ENCODE data around the gene FGF11. TPM values are rescaled to one million over a fixed set of nuclear protein-coding genes. Genes with fewer than 3 reads are reported as not detected.
"Not testable (repeated sequence)": the region's sequence is repeated elsewhere in the genome, so short reads cannot be mapped to it uniquely, and the experiment has no call there.

FGF11 gene
- total RNA-seq, 2 experiments from 2014 or later, result 25.4 to 28.5 TPM

DNA sequence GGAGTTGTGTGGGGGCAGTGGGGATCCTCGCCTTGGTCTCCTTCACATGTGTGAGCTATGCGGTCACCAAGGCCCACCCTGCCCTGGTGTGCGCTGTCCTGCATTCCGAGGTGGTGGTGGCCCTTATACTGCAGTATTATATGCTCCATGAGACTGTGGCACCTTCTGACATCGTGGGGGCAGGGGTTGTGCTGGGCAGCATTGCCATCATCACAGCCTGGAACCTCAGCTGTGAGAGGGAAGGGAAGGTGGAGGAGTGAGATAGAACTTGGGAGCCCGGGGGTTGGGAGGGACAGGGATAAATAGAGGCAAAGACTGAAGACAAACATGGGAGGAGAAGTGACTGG lies 43.4 kb downstream of the FGF11 start:
- H3K27ac Mint-ChIP-seq, result peak overlapping the region; percentile 99
- H3K27me3 Mint-ChIP-seq; DNase-seq; ATAC-seq (ENCODE audit: low read depth); H3K9me3 Mint-ChIP-seq: not testable (repeated sequence)
- peak overlapping the region; percentile 94 for H3K4me3 Mint-ChIP-seq
- peaks cover 27% of the 10 kb centered on the region for H3K36me3 Mint-ChIP-seq
- POLR2A ChIA-PET, result interaction anchor here (2.2 to 6.6 kb wide), 6 partner anchors 21 to 204 kb away, joined by 15 to 65 read pairs (median 53); partner anchors contain the start of genes ACAP1, CHRNB1, FGF11 and TMEM102
- H3K4me1 Mint-ChIP-seq, result peaks cover 48% of the 10 kb centered on the region

- Mint-ChIP-seq H3K4me3 (peak overlapping the region; percentile 94), H3K27me3 (no peaks in the 10 kb centered on the region), H3K4me1 (peaks cover 44% of the 10 kb centered on the region), H3K9me3 (no peaks in the 10 kb centered on the region), H3K36me3 (peaks cover 20% of the 10 kb centered on the region), H3K27ac (peak overlapping the region; percentile 99)
- ATAC-seq (ENCODE audit: low read depth) (peak; percentile 49), DNase-seq (peak; percentile 92)
- POLR2A ChIA-PET, result interaction anchor here (0.5 to 6.6 kb wide), 23 partner anchors 6 to 801 kb away, joined by 3 to 65 read pairs (median 8); partner anchors contain the start of genes ACAP1, CHRNB1, FGF11 and FXR2
Measured at GRCh38 chr17:7483255-7484066, 44.1 kb downstream of the FGF11 start.

- DNase-seq (peak; percentile 99), ATAC-seq (ENCODE audit: low read depth) (peak; percentile 69)
- POLR2A ChIA-PET, result interaction anchor here (0.5 to 6.6 kb wide), 29 partner anchors 7 to 800 kb away, joined by 3 to 65 read pairs (median 6); partner anchors contain the start of genes ACAP1, CD68, CHRNB1 and FGF11
- H3K27ac Mint-ChIP-seq, result peak within 1 kb of the TSS; percentile 99
- peak within 1 kb of the TSS; percentile 94 for H3K4me3 Mint-ChIP-seq
- H3K27me3 Mint-ChIP-seq, result no peaks in the 10 kb centered on the region
- H3K36me3 Mint-ChIP-seq, result peaks cover 21% of the 10 kb centered on the region
- H3K4me1 Mint-ChIP-seq, result peaks cover 47% of the 10 kb centered on the region
- H3K9me3 Mint-ChIP-seq, result no peaks in the 10 kb centered on the region
Measured at GRCh38 chr17:7484067-7484918, 45.0 kb downstream of the FGF11 start, which contains the start of gene POLR2A. TSS of gene POLR2A (plus strand) at chr17:7484366.

DNA sequence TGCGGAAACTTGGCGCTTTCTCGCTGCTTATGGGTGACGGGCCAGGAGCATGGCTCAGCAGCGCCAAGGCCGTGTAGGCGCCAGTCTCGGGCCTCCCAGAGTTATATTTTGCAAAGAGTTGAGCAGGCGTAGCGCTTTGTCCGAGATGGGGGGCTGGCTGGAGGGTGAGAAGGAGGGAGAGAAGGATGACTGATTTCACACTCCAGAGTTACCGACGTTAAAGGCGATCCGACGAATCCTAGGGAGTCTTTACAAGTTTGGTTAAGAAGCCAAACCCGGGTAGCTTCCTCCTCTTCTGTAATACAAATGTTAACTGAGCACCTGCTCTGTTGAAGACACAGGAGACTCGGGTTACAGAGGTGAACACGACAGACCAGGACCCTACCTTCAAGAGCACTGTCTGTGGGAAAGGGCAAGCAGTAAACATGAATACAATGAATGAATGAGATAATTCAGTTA lies 45.6 kb downstream of the FGF11 start:
- Mint-ChIP-seq H3K27me3 (no peaks in the 10 kb centered on the region), H3K27ac (peak overlapping the region; percentile 99), H3K4me1 (peaks cover 50% of the 10 kb centered on the region), H3K4me3 (peak overlapping the region; percentile 94), H3K9me3 (no peaks in the 10 kb centered on the region), H3K36me3 (peaks cover 21% of the 10 kb centered on the region)
- POLR2A ChIA-PET, result interaction anchor here (0.6 to 6.6 kb wide), 25 partner anchors 7 to 228 kb away, joined by 3 to 65 read pairs (median 7); partner anchors contain the start of genes ACAP1, CD68, CHRNB1 and FGF11
- ATAC-seq (ENCODE audit: low read depth), result no peak
- DNase-seq, result no peak

DNA sequence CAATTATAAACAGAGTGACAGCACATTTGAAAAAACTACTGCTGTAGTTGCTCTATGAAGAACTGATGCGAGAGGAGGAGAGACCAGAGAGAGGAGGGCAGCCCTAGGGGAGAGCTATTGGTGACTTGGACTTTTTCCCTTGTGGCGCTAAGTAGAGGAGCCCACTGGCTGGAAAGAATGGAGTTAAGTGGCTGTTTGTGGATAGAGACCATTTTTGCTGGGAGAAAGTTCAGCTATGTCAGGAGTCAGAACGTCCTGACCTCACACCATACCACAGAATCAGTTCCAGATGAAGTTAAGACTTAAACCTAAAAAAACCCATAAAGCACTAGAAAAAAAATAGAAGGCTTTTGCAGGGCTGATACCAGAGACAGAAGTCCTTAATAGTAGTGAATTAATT lies 46.9 kb downstream of the FGF11 start:
- peak overlapping the region; percentile 94 for H3K4me3 Mint-ChIP-seq
- H3K27ac Mint-ChIP-seq, result peak overlapping the region; percentile 65
- no peak for DNase-seq
- H3K27me3 Mint-ChIP-seq, result no peaks in the 10 kb centered on the region
- peaks cover 25% of the 10 kb centered on the region for H3K36me3 Mint-ChIP-seq
- H3K4me1 Mint-ChIP-seq, result peaks cover 53% of the 10 kb centered on the region
- no peaks in the 10 kb centered on the region for H3K9me3 Mint-ChIP-seq
- POLR2A ChIA-PET, result interaction anchor here (0.6 to 6.6 kb wide), 14 partner anchors 9 to 200 kb away, joined by 3 to 65 read pairs (median 10); partner anchors contain the start of genes ACAP1, CHRNB1, FGF11 and TMEM102
- ATAC-seq (ENCODE audit: low read depth), result no peak

GRCh38 chr17:7490144-7490543 lies 50.8 kb downstream of the FGF11 start:
- POLR2A ChIA-PET, result interaction anchor here (0.7 to 1.3 kb wide), 3 partner anchors 14 to 124 kb away, joined by 3 to 4 read pairs (median 4); partner anchors contain the start of gene FXR2

DNA sequence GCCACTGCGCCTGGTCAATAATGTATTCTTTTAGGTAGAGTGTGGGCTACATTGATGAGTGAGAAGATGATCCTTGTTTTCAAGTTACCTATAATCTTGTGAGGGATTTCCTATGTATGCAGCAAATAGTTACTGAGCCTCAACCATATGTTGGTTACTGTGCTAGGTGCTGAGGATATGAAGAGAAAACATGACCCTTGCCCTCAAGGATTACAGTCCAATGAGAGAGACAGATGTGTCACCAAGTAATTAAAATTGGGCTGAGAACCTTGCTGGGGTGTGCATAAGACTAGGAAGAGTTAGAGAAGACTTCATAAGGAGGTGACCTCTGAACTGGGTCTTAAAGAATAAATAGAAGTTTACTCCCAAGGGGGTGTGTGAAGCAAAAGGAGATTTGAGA lies 52.3 kb downstream of the FGF11 start:
- H3K27ac Mint-ChIP-seq, result no peak overlapping the region
- no peak overlapping the region for H3K4me3 Mint-ChIP-seq
- no peak for DNase-seq
- peaks cover 35% of the 10 kb centered on the region for H3K36me3 Mint-ChIP-seq
- no peaks in the 10 kb centered on the region for H3K27me3 Mint-ChIP-seq
- POLR2A ChIA-PET, result no interaction called here
- no peaks in the 10 kb centered on the region for H3K9me3 Mint-ChIP-seq
- ATAC-seq (ENCODE audit: low read depth), result no peak
- peaks cover 50% of the 10 kb centered on the region for H3K4me1 Mint-ChIP-seq

More at GRCh38 chr17:7490144-7490543, 50.8 kb downstream of the FGF11 start:
- Mint-ChIP-seq H3K36me3 (peaks cover 35% of the 10 kb centered on the region), H3K27ac (peak overlapping the region; percentile 9), H3K27me3 (no peaks in the 10 kb centered on the region), H3K9me3 (no peaks in the 10 kb centered on the region), H3K4me1 (peaks cover 57% of the 10 kb centered on the region), H3K4me3 (no peak overlapping the region)
- DNase-seq, result no peak
- ATAC-seq (ENCODE audit: low read depth), result no peak

GRCh38 chr17:7493941-7494340 lies 54.6 kb downstream of the FGF11 start:
- no peak for ATAC-seq (ENCODE audit: low read depth)
- Mint-ChIP-seq H3K27me3 (no peaks in the 10 kb centered on the region), H3K4me1 (peaks cover 37% of the 10 kb centered on the region), H3K9me3 (no peaks in the 10 kb centered on the region), H3K4me3 (no peak overlapping the region), H3K36me3 (peaks cover 36% of the 10 kb centered on the region), H3K27ac (peak overlapping the region; percentile 57)
- POLR2A ChIA-PET, result interaction anchor here (1.3 kb wide), 1 partner anchor 55 kb away, joined by 3 read pairs; no protein-coding TSS in a partner anchor
- no peak for DNase-seq

Other genes starting within 250 kb of the FGF11 start
- 10 to 100 TPM; 21.2 to 22.4 TPM for gene DLG4, start 219.7 kb upstream of the FGF11 start, total RNA-seq
- gene ACADVL, start 219.6 kb upstream of the FGF11 start, total RNA-seq, result 100 to 1,000 TPM; 417 to 434 TPM
- 10 to 100 TPM; 62.1 to 67.3 TPM for gene DVL2, start 205.0 kb upstream of the FGF11 start, total RNA-seq
- gene PHF23, start 200.1 kb upstream of the FGF11 start, total RNA-seq, result 10 to 100 TPM; 49.9 to 50.4 TPM
- 100 to 1,000 TPM; 244 to 251 TPM for gene GABARAP, start 197.1 kb upstream of the FGF11 start, total RNA-seq
- gene CTDNEP1, start 187.8 kb upstream of the FGF11 start, total RNA-seq, result 100 to 1,000 TPM; 157 to 160 TPM
- gene ELP5, start 187.3 kb upstream of the FGF11 start, total RNA-seq, result 10 to 100 TPM; 49.5 to 52.0 TPM
- 1 to 10 TPM; 1.7 to 2.6 TPM for gene CLDN7, start 177.0 kb upstream of the FGF11 start, total RNA-seq
- gene SLC2A4, start 157.8 kb upstream of the FGF11 start, total RNA-seq, result not detected
- 1 to 10 TPM in 1 of 2 experiments, under 1 TPM in 1; 0.37 to 1.2 TPM for gene YBX2, start 144.9 kb upstream of the FGF11 start, total RNA-seq
- gene EIF5A, start 131.9 kb upstream of the FGF11 start, total RNA-seq, result 100 to 1,000 TPM; 420 to 451 TPM
- 10 to 100 TPM; 97.1 to 98.5 TPM for gene GPS2, start 124.2 kb upstream of the FGF11 start, total RNA-seq
- gene NEURL4, start 110.2 kb upstream of the FGF11 start, total RNA-seq, result 10 to 100 TPM; 53.4 to 58.6 TPM
- 100 to 1,000 TPM; 710 to 756 TPM for gene ACAP1, start 103.0 kb upstream of the FGF11 start, total RNA-seq
- 1 to 10 TPM; 8.1 to 8.7 TPM for gene KCTD11, start 87.3 kb upstream of the FGF11 start, total RNA-seq
- gene TMEM95, start 84.4 kb upstream of the FGF11 start, total RNA-seq, result not detected
- 1 to 10 TPM; 5.2 to 6.5 TPM for gene TNK1, start 58.4 kb upstream of the FGF11 start, total RNA-seq
- gene PLSCR3, start 45.0 kb upstream of the FGF11 start, total RNA-seq, result 10 to 100 TPM; 79.3 to 82.1 TPM
- gene TMEM256, start 35.4 kb upstream of the FGF11 start, total RNA-seq, result 10 to 100 TPM; 52.9 to 55.6 TPM
- 1 to 10 TPM; 8.0 to 8.7 TPM for gene NLGN2, start 31.7 kb upstream of the FGF11 start, total RNA-seq
- gene SPEM1, start 19.2 kb upstream of the FGF11 start, total RNA-seq, result not detected
- gene SPEM2, start 13.9 kb upstream of the FGF11 start, total RNA-seq, result not detected
- gene SPEM3, start 10.7 kb upstream of the FGF11 start, total RNA-seq, result not detected
- gene TMEM102, start 4.1 kb upstream of the FGF11 start, total RNA-seq, result 10 to 100 TPM; 15.7 to 17.7 TPM
- 10 to 100 TPM; 15.2 to 15.7 TPM for gene CHRNB1, start 5.5 kb downstream of the FGF11 start, total RNA-seq
- gene ZBTB4, start 40.1 kb downstream of the FGF11 start, total RNA-seq, result 10 to 100 TPM; 56.0 to 58.6 TPM
- not detected for gene SLC35G6, start 41.9 kb downstream of the FGF11 start, total RNA-seq
- gene POLR2A, start 44.9 kb downstream of the FGF11 start, total RNA-seq, result 100 to 1,000 TPM; 192 to 214 TPM
- gene TNFSF12, start 109.5 kb downstream of the FGF11 start, total RNA-seq, result 10 to 100 TPM; 93.0 to 95.7 TPM
- 1 to 10 TPM; 8.2 to 8.4 TPM for gene TNFSF13, start 119.2 kb downstream of the FGF11 start, total RNA-seq
- 10 to 100 TPM; 43.7 to 50.2 TPM for gene SENP3, start 122.4 kb downstream of the FGF11 start, total RNA-seq
- gene CD68, start 140.1 kb downstream of the FGF11 start, total RNA-seq, result 10 to 100 TPM; 32.5 to 33.9 TPM
- 10 to 100 TPM; 50.2 TPM for gene MPDU1, start 144.3 kb downstream of the FGF11 start, total RNA-seq
- under 1 TPM; 0.30 to 0.57 TPM for gene SOX15, start 150.6 kb downstream of the FGF11 start, total RNA-seq
- 10 to 100 TPM; 37.7 to 38.2 TPM for gene FXR2, start 175.4 kb downstream of the FGF11 start, total RNA-seq
- gene SAT2, start 188.3 kb downstream of the FGF11 start, total RNA-seq, result 10 to 100 TPM; 40.0 to 41.2 TPM
- not detected for gene SHBG, start 190.6 kb downstream of the FGF11 start, total RNA-seq
- gene ATP1B2, start 211.4 kb downstream of the FGF11 start, total RNA-seq, result under 1 TPM; 0.14 to 0.42 TPM
- gene TP53, start 248.0 kb downstream of the FGF11 start, total RNA-seq, result 100 to 1,000 TPM; 128 to 131 TPM
- gene WRAP53, start 249.0 kb downstream of the FGF11 start, total RNA-seq, result 10 to 100 TPM; 19.3 to 19.4 TPM

Measured in activated naive CD8-positive, alpha-beta T cell treated with anti-CD3 and anti-CD28 coated beads, Interleukin-2, amount 10 ng/mL, durations not matched to agents 7 days and 5 days (primary cell).